ENCODE measurements around the gene MOK.

MOK gene

DNA sequence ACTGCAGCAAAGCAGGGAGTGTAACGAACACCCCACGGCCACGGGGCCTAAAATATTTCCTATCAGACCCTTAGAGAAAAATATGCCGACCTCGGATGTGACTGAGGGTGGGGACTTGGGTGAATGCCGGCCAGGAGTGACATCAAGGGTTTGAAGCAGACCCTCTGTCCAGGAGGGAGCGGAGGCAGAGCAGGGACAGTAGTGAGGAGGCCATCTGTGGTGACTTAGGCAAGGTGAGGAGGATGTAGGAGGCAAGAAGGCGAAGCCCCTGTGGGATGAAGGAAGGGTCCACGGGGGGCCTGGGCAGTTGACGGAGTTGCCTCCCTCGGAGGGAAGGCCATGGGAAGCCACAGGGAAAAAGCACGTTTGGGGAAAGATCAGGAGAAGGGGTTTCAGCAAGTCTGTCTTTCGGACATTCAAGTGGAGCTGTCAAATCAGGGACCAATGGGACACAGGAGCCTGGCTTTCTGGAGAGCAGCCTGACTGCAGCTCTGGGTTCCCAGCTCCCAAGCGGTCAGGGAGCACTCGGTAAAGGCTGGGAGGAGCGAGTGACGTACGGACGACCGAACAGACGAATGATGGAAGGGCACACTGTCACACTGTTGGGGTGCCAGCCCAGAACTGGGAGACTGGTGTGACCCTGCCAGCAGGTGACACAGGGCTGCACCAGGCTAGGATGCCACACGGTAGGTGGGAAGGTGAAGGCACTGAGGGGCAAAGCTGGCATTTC lies 74.3 kb downstream of the MOK start:
- DNase-seq (ENCODE audit: low read depth): no peak
- H3K4me3 ChIP-seq (ENCODE audit: low read length): no peak overlapping the region
- TF ChIP-seq, protein P1, sequence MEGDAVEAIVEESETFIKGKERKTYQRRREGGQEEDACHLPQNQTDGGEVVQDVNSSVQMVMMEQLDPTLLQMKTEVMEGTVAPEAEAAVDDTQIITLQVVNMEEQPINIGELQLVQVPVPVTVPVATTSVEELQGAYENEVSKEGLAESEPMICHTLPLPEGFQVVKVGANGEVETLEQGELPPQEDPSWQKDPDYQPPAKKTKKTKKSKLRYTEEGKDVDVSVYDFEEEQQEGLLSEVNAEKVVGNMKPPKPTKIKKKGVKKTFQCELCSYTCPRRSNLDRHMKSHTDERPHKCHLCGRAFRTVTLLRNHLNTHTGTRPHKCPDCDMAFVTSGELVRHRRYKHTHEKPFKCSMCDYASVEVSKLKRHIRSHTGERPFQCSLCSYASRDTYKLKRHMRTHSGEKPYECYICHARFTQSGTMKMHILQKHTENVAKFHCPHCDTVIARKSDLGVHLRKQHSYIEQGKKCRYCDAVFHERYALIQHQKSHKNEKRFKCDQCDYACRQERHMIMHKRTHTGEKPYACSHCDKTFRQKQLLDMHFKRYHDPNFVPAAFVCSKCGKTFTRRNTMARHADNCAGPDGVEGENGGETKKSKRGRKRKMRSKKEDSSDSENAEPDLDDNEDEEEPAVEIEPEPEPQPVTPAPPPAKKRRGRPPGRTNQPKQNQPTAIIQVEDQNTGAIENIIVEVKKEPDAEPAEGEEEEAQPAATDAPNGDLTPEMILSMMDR (conservative IDR thresholded peaks at IDR 0.05; ENCODE audit: low read length): no peak

DNA sequence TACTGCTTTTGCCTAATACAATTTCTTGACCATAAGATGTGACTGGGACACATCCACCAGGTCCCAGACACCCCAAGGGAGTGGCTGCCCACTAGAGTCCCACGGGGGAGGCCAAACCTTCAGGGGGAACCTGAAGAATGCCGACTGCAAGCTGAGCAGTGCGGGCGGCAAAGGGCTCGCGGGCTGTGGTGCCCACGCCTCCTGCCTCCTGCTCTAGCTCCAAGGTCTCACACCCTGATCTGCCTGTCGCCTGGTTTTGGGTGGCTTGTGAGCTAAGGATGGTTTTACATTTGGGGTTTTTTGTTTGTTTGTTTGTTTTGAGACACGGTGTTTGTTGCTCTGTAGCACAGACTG lies 75.2 kb downstream of the MOK start:
- no peak for DNase-seq (ENCODE audit: low read depth)
- TF ChIP-seq, protein P1 (conservative IDR thresholded peaks at IDR 0.05; ENCODE audit: low read length): no peak
- no peak overlapping the region for H3K4me3 ChIP-seq (ENCODE audit: low read length)

DNA sequence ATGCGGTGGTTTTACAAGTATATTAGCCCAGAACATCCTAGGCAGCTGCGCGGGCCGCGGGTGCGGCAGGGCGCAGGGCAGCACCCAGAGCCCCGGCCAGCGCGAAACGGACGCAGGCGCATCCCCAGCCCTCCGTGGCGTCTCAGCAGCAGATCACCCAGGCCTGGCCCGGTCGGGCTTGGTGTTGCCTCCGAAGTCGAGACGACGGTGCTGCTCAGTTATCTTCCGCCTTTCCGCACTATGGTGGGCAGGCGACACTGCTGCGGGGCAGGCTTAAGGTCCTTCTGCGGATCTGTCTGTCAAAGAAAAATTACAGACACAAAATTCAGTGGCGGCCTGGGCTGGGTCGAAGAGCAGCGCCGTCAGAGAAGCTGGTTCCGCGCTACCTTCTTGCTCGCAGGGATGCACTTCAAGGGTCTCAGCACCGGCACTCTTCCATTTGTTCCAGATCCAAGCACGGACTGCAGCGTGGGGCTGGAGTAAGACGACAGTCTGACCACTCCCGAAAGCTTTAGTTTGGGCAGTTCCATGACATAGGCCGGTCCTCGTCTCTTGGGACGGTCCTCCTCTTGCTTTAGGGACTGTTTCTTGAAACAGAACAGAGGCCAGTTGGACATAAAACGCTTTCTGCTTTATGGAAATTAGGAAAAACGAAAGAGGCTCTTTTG lies 75.8 kb downstream of the MOK start:
- TF ChIP-seq, protein P1 (conservative IDR thresholded peaks at IDR 0.05; ENCODE audit: low read length): no peak
- DNase-seq (ENCODE audit: low read depth): no peak
- H3K4me3 ChIP-seq (ENCODE audit: low read length): no peak overlapping the region

DNA sequence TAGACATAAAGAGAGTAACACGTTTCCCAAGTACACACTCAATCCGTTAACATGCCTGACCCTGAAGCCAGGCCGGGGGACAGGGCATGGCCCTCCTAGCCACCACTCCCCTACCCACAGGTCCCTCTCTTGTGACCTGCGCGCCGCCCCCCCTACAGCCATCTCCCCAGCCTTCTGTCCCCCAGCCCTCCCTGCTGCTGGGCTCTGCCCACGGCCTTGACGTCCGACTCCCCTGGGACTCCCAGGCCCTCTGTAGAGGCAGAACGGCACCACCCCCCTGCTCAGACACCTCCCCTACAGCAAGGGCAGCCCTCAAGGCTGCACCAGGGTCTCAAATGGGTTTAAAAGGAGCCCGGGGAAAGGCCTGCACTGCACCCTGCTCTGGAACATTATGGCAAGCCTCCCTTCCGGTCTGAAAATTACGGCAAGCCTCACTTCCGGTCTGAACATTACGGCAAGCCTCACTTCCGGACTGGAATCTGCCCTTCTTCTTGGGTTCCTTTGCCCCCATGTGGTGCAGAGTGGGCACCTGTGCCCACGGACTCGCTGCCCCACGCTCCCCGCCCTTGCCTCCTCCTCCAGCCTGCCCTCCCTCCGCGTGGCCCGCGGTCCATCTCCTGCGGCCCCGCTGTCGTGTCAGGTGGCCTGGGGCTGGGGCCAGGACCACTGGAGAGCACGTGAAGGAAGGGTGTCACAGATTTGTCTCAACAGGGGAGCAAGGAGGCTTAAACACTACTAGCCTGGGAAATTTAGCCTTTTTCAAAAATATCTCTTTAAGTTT lies 77.6 kb downstream of the MOK start:
- H3K4me3 ChIP-seq (ENCODE audit: low read length): no peak overlapping the region
- peak; percentile 12 for DNase-seq (ENCODE audit: low read depth)
- TF ChIP-seq, protein P1 (conservative IDR thresholded peaks at IDR 0.05; ENCODE audit: low read length): no peak

DNA sequence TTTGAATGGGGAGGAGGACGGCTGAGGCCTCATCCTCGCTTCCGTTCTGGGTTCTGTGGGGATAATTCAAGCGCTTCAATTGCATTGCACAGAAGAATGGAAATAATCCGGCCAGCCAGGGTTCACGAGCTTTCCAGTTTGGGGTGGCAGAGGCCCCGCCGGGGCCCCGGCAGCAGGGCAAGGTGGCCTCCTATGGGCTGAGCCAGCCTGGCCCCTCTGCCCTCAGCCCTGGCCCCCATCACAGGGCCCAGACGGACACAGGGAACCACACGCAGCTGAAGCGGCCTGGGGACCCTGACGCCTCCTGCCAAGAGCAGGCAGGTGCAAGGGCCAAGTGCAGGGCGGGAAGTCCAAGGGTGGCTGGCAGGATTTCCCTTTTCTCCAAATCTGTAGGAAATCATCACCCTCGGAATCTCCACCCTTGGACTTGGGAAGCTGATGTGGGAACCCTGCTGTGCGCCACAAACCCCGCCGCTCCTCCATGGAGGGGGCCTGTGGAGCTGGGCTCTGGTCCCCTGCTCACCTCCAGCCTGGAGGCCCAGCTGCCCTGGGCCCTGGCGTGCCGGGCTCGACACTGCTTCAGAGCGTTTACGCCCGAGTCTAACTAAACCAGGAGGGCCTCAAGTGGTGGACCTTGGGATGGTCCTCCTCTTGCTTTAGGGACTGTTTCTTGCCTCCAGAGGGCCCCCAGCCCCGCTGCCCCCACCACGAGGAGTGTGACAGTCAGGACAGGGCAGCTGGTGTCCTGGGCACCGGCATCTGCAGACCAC lies 78.4 kb downstream of the MOK start:
- no peak overlapping the region for H3K4me3 ChIP-seq (ENCODE audit: low read length)
- TF ChIP-seq, protein P1 (conservative IDR thresholded peaks at IDR 0.05; ENCODE audit: low read length): no peak
- no peak for DNase-seq (ENCODE audit: low read depth)

DNA sequence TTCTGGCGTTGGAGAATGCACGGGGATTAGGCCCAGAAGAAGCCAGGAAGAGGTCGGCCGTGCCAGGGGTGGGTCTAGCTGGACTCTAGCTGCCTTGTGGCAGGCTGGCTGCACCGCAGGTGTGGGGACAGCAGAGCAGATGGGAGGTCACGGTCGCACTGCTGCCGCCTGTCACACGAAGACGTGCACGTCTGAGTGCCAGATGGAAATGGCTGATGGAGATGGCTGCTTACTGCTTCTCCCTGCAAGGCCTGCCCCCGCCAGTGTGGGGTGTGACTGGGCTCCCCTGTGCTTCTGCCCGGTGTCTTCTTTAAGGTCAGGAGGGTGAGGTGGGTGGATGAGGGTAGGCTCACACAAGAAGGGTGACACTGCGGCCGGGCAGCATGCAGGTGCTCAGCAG lies 79.0 kb downstream of the MOK start:
- H3K4me3 ChIP-seq (ENCODE audit: low read length): no peak overlapping the region
- no peak for DNase-seq (ENCODE audit: low read depth)
- TF ChIP-seq, protein P1 (conservative IDR thresholded peaks at IDR 0.05; ENCODE audit: low read length): no peak
